Measurements from ENCODE around the gene TEKTIP1.
"Not testable (repeated sequence)": the region's sequence is repeated elsewhere in the genome, so short reads cannot be mapped to it uniquely, and the experiment has no call there.

The TEKTIP1 gene

DNA sequence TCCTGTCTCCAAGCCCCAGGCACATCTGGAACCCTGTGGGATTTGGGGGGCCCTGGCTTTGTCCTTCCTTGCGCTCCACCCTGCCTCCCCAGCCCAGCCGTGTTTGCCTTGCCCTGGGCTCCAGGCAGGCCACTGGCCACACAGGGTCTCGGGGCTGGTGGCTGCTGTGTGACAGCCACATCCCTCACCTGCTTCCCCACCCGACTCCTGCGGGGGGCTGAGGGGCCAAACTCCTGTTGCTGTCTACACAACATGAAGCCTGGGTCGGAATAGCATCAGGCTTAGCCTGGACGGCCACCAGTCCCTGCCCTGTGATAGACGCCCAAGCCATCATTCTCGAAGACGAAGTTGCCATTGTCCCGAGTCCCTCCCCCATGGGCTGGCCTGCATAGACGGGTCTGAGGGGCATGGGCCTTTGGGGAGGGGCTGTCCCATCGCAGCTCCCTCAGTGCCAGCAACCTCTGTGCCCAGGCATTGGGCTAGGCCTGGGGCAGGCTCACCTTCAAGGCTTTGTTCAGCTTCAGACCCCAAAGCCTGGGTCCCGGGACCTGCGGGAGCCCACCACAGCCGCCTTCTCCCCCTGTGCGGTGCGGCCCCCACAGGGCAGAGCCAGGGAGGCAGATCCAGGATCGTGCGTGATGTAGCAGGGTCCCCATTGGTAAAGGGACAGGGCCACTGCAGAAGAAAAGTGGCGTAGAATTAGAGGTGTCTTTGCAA, 15.5 kb upstream of the TEKTIP1 start:
- no peak for DNase-seq (ENCODE audit: low read depth, low spot score)

DNA sequence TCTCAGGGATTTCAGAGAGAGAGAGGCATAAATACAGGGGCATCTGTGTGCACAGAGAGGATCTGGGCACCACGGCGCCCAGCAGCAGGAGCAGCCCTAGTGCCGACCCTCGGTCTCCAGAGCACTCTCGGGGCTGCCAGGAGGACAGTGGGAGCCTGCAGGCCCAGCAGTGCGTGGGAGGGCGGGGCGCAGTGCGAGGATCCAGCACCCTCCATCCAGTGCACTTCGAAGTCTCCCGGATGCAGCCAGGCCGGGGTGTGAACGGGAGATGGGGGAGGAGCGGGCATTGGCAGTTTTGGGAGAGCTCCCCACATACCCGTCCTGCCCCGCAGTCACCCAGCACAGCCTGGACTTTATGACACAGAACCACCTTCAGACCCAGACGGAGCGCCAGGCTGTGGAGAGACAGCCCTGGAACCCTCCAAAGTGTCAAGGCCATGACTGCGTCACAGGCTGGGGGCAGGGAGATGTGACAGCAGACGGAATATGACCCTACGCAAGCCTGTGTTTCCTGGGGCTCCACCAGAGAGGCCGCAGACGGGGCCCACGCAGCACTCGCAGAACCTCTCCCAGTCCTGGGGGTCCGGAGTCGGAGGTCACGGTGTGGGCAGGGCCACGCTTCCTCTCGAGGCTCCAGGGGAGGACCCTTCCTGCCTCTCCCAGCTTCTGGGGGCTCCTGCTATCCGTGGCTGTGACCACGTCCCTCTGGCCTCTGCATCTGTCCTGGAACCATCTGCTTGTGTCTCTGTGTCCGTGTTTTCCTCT, 14.7 kb upstream of the TEKTIP1 start:
- no peak for DNase-seq (ENCODE audit: low read depth, low spot score)

DNA sequence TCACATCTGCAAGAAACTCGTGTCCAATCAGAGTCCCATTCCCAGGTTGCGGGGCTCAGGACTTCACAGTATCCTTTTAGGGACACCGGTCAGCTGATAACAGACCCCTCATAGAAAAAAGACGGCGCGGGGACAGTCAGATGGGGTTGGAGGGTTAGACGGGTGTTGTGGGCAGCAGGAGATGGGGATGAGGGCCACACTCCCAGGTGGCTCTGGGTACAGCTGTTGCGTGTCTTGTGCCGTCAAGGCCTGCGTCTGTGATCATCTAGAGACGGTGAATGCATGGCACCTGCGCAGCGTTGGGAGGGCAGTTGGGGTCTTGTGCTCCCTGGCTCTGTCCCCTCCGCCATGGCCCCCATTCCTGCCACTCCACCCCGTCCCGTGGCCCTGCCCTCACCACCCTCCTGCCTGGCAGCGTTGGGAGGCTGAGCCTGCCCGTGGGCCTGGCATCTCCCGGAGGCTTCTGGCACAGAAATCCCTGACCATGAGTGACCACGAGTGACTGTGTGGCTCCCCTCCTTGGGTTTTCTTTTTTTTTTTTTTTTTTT, 14.0 kb upstream of the TEKTIP1 start:
- DNase-seq (ENCODE audit: low read depth, low spot score) = no peak

DNA sequence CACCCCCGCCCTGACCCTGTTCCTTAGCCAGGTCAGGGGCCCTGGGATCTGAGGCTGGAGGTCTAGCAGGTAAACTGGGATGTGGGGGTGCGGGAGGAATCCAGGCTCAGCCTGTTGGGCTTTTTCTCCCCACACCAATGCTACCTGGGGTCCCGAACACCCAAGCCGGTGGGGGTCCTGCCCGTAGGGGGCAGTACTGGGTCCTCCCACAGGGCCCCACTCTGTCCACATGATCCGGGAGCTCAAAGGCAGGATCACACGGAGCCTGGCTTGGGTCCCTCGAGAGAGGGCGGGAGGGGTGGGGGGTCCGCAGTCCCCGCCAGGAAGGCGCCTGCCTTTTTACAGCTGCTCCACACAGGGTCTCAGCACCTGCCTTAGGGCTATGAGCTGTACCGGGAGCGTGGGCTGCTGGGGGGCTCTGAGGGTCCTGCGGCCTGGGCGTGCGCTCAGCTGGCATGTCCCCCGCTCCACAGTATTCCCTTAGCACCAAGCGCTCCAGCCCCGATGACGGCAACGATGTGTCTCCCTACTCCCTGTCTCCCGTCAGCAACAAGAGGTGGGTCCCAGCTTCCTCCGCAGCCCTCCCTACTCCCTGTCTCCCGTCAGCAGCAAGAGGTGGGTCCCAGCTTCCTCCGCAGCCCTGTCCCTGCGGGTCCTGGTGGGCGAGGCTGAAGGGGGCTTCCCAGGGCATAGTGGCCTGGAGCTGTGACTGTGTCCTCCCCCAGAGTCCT, 12.3 kb upstream of the TEKTIP1 start:
- no peak for DNase-seq (ENCODE audit: low read depth, low spot score)

DNA sequence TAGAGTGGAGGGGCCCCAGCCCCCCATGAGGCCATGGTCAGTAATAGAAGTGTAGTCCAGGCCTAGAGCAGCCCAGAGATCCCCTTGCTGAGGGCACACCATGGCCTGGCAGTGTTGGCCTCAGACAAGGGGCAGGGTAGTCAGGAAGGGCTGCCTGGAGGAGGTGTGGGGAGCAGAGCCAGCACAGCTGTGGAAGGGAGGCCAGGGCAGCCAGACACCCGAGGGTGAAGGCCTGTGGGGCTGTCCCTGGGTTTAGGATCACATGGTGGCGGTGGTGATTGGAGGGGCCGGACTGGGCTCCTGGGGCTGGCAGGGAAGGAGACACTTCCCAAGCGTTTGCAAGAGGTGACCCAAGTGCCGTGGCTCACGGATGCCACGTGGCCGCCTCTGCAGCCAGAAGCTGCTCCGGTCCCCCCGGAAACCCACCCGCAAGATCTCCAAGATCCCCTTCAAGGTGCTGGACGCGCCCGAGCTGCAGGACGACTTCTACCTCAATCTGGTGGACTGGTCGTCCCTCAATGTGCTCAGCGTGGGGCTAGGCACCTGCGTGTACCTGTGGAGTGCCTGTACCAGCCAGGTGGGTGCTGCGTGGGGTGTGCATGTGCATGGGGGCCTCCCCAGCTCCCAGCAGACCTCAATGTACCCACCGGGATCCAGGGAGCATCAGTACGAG, 11.6 kb upstream of the TEKTIP1 start:
- DNase-seq (ENCODE audit: low read depth, low spot score) = no peak

DNA sequence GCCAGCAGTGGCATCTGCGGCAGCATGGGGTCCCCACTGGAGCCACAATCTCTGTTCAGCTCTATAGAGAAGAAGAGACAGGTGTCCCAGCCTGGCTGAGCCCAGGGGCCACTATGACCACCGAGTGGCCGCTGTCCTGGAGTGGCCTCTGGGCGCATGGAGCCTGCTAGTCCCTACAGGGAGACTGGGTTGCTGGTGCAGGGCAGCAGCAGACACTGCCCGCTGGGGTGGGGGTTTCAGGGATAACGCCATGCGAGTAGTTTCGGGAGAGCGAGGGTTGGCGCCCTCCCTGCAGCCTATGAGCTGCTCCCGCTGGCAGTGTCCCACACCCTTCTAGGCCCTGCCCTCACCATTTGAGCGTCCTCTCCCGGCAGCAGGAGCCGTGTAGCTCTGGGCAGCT, 10.9 kb upstream of the TEKTIP1 start:
- DNase-seq (ENCODE audit: low read depth, low spot score) = no peak

DNA sequence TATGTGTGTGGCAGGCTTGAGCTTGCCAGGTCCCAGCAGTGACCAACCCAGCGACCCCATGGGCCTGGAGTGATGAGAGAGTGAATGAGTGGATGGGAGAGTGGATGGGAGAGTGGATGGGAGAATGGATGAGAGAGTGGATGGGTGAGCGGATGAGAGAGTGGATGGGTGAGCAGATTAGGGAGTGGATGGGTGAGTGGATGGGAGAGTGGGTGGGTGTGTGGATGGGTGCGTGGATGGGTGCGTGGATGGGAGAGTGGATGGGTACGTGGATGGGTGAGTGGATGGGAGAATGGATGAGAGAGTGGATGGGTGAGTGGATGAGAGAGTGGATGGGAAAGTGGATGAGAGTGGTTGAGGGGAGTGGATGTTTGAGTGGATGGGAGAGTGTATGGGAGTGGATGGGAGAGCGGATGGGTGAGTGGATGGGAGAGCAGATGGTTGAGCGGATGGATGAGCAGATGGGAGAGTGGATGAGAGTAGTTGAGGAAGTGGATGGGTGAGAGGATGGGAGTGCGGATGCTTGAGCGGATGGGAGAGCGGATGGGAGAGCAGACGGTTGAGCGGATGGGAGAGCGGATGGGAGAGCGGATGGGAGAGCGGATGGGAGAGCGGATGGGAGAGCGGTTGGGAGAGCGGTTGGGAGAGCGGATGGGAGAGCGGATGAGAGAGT, 10.3 kb upstream of the TEKTIP1 start:
- DNase-seq (ENCODE audit: low read depth, low spot score) = no peak

DNA sequence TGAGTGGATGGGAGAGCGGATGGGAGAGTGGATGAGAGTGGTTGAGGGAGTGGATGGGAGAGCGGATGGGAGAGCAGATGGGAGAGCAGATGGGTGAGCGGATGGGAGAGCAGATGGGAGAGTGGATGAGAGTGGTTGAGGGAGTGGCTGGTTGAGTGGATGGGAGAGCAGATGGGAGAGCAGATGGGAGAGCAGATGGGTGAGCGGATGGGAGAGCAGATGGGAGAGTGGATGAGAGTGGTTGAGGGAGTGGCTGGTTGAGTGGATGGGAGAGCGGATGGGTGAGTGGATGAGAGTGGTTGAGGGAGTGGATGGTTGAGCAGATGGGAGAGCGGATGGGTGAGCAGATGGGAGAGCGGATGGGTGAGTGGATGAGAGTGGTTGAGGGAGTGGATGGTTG, 9.7 kb upstream of the TEKTIP1 start:
- DNase-seq (ENCODE audit: low read depth, low spot score) = not testable (repeated sequence)

DNA sequence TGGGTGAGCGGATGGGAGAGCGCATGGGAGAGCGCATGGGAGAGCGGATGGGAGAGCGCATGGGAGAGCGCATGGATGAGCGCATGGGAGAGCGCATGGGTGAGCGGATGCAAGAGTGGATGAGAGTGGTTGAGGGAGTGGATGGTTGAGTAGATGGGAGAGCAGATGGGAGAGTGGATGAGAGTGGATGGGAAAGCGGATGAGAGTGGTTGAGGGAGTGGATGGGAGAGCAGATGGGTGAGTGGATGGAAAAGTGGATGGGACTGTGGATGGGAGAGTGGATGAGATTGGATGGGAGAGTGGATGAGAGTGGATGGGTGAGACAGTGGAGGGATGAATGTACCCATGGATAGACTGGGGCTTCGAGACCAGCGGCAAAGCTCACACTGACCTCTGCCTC, 8.6 kb upstream of the TEKTIP1 start:
- DNase-seq (ENCODE audit: low read depth, low spot score) = no peak

DNA sequence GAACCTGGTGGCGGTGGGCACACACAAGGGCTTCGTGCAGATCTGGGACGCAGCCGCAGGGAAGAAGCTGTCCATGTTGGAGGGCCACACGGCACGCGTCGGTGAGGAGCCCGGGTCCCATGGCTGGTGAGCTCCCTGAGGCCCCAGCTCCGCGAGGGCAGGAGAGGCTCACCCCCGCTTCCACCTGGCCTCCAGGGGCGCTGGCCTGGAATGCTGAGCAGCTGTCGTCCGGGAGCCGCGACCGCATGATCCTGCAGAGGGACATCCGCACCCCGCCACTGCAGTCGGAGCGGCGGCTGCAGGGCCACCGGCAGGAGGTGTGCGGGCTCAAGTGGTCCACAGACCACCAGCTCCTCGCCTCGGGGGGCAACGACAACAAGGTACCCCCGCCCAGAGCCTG, 7.3 kb upstream of the TEKTIP1 start:
- DNase-seq (ENCODE audit: low read depth, low spot score) = no peak

DNA sequence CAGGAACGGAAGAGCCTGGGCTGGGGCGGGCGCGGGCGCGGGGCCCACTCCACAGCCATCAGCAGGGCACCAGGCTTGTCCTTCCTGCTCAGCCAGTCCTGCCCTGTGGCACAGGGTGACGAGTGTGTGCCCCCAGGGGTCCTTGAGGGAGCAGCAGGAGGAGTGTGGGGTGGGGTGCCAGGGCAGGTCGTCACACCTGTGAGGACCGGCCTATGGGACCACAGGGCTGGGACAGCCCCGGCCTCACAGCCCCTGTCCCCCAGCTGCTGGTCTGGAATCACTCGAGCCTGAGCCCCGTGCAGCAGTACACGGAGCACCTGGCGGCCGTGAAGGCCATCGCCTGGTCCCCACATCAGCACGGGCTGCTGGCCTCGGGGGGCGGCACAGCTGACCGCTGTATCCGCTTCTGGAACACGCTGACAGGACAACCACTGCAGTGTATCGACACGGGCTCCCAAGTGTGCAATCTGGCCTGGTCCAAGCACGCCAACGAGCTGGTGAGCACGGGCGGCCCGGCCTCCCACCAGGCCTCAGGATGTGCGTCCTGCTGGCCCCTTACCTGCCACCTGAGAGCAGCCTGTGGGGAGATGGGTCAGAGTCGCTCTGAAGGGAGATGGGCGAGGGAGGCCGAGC, 6.7 kb upstream of the TEKTIP1 start:
- no peak for DNase-seq (ENCODE audit: low read depth, low spot score)

DNA sequence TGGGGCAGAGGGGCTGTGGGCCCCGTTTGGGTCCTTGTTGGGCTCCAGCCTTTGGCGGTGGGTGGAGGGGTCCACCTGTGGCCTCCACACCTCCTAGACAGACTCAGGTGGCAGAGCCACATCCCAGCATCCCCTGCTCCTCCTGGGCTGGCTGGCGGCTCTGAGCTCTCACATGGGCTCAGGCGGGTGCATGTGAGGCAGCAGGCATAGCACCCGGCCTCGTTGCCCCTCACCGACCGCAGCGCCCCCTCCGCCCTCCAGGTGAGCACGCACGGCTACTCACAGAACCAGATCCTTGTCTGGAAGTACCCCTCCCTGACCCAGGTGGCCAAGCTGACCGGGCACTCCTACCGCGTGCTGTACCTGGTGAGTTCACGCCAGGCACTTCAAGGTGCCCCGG, 5.9 kb upstream of the TEKTIP1 start:
- DNase-seq (ENCODE audit: low read depth, low spot score) = no peak

DNA sequence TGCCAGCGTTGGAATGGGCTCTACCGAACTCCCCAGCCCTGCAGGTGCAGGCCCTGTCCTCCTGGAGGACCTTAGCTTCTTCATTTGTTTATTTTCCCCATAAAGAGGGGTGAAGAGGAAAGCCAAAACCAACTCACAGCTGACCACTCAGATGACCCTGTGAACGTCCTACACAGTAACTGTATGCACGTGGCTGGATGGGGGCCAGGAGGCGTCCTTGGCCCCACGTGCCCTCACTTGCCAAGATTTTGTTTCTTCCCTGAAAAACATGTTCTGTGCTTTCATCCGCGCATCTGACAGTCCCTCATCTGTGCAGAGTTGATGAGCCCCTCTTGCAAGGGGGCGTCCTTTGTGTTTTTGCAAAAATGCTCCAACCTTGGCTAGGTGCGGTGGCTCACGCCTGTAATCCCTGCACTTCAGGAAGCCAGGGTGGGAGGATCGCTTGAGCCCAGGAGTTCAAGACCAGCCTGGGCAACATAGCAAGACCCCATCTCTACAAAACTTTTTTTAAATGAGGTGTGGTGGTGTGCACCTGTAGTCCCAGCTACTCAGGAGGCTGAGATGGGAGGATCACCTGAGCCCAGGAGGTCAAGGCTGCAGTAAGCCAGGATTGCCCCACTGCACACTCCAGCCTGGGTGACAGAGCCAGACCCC, 5.3 kb upstream of the TEKTIP1 start:
- no peak for DNase-seq (ENCODE audit: low read depth, low spot score)

DNA sequence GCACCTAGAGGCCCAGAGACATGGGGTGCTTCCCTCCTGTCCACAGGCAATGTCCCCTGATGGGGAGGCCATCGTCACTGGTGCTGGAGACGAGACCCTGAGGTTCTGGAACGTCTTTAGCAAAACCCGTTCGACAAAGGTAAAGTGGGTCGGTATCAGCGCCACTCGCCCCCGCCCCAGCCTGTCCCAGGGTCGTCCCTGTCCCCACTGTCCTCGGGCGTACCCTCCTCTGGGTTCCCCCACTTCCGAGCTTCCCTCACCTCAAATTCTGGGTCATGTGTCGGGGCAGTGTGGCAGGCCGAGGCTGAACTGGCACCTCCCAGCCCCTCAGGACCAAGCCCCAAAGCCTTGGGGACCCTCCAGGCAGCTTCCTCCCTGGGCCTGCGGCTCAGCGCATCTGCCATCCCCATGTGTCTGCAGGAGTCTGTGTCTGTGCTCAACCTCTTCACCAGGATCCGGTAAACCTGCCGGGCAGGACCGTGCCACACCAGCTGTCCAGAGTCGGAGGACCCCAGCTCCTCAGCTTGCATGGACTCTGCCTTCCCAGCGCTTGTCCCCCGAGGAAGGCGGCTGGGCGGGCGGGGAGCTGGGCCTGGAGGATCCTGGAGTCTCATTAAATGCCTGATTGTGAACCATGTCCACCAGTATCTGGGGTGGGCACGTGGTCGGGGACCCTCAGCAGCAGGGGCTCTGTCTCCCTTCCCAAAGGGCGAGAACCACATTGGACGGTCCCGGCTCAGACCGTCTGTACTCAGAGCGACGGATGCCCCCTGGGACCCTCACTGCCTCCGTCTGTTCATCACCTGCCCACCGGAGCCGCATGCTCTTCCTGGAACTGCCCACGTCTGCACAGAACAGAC, 4.4 kb upstream of the TEKTIP1 start:
- no peak for DNase-seq (ENCODE audit: low read depth, low spot score)

DNA sequence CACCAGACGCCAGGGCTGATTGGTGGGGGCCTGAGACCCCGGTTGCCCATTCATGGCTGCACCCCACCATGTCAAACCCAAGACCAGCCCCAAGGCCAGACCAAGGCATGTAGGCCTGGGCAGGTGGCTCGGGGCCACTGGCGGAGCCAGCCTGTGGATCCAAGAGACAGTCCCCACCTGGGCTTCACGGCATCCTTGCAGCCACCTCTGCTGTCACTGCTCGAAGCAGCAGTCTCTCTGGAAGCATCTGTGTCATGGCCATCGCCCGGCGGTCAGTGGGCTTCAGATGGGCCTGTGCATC, 3.8 kb upstream of the TEKTIP1 start:
- no peak for DNase-seq (ENCODE audit: low read depth, low spot score)

DNA sequence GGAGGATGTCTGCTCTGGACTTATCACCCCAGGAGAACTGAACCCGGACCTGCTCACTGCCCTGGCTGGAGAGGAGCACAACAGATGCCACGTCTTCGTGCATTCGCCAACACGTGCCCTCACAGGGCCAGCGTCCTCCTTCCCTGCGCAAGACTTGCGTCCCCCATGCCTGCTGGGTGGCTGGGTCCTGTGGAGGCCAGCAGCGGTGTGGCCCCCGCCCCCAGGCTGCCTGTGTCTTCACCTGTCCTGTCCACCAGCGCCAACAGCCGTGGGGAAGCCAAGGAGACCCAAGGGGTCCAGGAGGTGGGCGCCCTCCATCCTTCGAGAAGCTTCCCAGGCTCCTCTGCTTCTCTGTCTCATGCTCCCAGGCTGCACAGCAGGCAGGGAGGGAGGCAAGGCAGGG, 3.4 kb upstream of the TEKTIP1 start:
- DNase-seq (ENCODE audit: low read depth, low spot score) = no peak

DNA sequence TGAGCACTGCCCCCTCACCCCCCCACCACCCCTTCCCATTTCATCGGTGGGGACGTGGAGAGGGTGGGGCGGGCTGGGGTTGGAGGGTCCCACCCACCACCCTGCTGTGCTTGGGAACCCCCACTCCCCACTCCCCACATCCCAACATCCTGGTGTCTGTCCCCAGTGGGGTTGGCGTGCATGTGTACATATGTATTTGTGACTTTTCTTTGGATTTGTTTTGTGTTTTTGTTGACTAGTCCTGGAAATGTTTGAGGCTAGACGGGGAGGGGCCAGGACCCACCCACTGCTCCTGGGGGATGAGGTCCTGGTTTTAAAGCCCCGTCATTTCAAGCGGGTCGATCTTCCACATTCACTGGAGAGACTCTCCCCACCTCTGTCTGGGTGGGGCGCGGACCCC, 3.0 kb upstream of the TEKTIP1 start:
- DNase-seq (ENCODE audit: low read depth, low spot score) = no peak

DNA sequence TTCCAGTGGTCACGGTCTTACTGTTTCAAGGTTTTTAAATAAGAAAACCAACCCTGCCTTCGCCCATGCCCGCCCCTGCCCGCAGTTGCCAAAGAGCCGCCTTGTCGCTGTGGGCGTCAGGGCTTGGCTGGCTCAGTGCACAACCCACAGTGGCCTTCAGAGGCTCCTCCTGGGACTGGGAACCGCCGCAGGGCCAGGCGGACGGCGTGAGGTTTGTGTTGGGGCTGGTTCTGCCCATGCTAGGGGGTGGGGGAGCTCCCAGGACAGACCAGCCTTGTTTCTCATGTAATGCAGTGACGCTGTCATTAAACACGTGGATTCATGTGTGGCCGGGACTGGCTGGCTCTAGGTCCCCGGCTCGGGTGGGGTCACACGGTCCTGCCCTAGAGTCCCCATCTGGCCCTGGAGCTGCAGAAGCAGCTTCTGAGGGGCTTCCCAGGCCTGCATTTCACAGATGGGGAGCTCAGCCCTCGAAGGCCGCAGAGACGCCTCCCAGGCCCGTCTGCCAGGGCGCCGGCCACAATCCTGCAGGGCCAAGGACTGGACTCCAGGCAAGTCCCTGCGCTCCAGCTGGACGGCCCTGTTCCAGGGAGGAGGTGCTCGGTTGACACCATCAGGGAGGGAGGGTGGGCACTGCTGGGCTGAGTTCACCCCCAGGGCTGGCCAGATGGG, 2.4 kb upstream of the TEKTIP1 start:
- DNase-seq (ENCODE audit: low read depth, low spot score) = no peak

DNA sequence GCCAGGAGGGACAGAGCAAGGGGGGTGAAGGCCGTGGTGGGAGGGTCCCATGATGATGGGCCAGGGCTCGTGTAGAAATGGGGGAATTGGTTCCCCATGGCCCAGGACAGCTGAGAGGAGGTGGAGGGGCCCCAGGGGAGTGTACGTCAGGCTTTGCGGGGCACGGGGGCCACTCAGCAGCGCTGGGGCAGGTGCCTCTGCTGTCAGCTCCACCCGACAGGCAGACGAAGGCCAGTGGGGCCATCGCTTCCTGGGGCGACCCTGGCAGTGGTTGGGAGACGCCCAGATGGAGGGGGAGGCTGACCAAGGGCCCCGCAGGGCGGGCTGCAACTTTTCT, 1.9 kb upstream of the TEKTIP1 start:
- DNase-seq (ENCODE audit: low read depth, low spot score) = no peak
